Activated CD8-positive, alpha-beta memory T cell treated with anti-CD3 and anti-CD28 coated beads, Interleukin-2, amount 50 U/mL, for 48 hours (primary cell): ENCODE results near the gene CTNNBIP1.
"Not testable (repeated sequence)": the region's sequence is repeated elsewhere in the genome, so short reads cannot be mapped to it uniquely, and the experiment has no call there.

Source experiments
- DNase-seq: peaks from one replicate; pipeline ENCODE4 v3.0.0-alpha.2; 2020

The CTNNBIP1 gene

DNA sequence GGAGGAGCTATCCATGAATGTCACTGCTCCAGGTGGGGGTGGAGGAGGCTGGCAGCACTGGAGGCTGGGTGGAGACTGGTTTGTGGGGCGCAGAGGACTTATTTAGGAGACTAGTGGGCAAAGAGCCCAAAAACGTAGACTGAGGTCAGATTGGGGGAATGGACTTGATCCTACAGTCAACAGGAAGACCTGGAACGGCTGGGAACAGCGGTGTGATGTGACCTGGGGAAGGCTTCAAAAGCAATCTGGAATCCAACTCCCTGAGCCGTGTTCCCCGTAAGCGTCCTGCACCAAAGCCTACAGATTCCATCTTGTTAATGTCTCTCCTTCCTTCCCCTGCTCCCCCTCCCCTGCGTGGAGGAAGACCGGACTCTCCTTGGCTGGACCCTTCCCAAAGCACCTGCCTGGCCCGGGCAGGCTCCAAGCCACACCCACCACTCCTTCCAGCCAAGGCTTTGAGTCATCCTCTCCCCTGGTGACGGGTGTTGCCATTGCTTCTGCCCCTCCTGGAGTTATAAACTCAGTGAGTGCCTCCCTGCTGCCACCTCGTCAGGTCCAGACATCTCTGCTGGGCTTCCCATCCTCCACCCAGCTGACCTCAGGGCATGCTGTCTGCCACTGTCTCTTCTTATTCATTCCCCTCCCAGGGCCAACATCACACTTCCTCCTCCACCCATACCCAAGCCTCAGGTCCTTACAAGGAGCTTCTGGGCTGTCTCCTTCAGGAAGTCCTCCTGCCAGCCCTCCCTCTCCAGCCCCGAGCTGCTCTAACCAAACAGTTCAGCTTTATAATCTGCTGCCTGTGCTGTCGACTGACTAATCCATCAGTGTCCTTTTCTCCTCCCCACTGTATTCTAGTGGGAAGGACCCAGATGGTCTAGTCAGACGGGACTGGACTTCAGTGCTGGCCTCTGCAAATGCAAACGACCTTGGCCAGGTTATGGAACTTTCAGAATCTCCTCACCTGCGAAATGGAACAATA lies 84.7 kb downstream of the CTNNBIP1 start:
- no peak for DNase-seq

DNA sequence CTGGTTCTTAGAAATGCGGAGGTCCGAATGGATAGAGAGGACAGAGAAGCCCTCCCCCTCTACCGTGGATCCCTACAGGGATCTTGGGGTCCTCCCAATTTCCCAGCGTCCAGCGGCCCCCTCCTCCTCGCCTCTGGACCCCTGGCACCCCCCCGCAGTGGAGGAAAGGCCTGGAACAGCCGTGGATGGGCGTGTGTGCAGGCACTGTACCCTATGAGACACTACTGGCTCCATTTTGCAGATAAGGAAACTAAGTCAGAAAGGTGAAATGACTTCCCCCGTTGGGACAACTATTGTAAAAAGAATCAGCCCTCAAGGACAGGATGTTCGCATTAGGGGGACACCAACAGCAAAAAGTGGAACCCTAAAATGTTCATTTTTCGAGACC lies 85.4 kb downstream of the CTNNBIP1 start:
- DNase-seq, result no peak

DNA sequence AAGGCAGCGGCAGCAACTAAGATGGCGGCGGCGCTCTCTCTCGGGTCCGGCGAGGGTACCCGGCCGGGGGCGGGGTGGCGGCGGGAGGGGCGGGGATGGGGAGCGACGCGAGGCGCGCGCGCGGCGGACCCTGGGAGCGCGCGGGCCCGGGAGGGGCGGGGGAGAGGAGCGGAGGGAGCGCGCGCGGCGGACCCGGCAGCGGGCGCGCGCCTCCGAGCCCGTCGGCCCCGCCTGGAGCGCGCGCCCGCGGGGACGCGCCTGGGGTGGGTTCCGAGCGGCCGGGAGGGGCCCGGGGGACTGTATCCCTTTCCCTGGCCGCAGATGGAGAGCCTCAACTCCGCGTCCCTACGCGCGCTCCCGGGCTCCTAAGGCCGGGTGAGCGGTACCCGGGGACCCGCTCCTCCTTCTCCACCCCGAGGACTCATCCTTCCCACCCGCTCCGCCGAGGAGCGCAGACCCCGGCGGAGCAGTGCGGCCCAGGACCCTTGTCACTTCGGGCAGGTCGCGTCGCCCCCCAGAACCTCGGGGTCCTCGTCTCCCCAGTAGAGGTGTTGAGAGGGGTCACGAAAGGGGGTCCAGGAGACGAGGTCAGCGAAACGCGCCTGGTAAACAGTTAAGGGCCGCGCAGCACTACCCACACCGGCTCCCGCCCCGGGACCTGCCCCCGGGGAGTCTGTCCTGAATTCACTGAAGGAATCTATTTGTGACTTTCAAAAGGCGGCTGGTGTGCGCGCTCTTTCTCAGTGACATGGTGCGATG lies 85.9 kb downstream of the CTNNBIP1 start, which contains the start of gene CLSTN1:
TSS of gene CLSTN1 (minus strand) at position 23 of the 759 bp plus-strand sequence. CDS start 232 bp downstream, outside the sequence.
- peak; percentile 94 for DNase-seq

DNA sequence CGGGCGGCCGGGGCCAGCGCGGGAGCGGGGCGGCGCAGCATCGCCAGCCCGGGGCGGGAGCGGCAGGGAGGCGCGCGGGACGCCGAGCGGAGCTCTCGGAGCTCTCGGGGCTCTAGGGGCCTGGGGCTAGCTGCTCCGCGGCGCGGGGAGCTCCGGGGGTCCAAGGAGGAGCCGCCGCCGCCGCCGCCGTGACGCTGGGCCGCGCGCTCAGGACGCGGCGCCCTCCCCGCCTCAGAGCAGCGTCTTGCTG lies 86.5 kb downstream of the CTNNBIP1 start:
- no peak for DNase-seq

DNA sequence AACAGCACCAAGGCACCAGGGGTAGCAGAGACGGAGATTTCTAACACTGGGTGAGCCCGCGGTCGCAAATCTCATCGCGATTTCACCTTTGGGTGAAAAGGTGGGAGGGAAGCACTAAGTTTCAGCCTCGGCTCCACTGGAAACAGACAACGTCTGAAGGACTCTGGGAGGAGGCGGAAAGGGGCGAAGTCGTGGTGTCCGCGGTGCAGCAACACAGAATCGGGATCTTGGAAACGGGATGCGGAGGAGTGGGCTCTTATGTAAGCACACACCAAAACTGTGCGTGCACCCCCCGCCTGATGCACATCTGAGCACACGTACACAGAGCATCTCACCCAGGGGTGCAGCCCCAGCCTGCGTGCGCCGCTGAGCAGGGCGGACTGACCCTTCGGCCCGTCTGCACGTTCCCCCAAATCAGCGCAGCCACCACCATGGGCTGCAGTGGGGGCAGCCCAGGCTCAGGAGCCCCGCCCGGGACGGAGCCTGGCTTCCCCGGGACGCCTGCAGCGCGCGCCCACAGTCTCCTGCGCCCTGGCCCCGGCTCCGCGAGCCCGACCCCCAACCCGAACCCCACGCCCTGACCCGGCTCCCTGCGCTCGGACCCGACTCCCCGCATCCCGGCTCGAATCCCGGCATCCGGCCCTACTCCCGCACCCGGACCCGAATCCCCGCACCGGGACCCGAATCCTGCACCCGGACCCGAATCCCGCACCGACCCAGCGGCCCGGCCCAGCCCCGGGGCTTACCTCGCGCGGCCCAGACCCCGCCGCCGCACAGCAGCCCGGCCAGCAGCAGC lies 87.0 kb downstream of the CTNNBIP1 start:
- peak; percentile 64 for DNase-seq

DNA sequence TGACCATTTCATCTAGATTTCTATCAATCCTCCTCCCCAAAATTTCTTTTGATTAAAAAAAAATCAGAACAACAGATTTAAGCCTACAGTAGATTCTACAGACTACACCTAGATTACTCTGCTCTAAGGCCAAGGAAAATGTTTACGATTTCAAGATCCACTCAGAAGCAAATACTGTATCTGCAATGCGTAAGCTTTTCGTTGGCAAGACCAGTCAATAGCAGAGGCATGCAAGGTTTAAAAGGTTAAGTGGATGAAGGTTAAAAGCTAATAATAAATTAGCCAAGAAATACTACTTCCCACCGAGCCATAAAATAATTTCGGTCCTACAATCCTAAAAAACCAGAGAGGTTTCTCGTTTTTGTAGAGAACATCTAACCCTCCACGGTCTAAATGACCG lies 87.6 kb downstream of the CTNNBIP1 start:
- no peak for DNase-seq

DNA sequence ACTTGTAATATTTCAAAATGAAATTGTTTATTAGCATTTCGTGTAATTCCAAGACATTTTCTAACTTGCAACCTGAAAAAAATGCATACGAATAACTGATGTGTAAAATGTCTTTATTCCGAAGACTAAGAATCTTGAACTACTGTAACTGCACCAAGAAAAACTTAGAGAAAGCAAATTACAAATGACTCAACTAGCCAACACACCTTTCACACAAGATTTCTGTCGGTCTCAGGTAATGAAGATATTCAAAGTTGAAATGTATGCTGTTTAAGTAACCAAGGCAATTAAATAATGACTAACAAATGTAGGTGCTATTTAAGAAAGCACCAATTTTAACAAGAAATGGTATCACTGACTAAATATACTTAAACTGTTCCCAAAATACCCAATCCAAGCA lies 88.4 kb downstream of the CTNNBIP1 start:
- DNase-seq, result no peak

DNA sequence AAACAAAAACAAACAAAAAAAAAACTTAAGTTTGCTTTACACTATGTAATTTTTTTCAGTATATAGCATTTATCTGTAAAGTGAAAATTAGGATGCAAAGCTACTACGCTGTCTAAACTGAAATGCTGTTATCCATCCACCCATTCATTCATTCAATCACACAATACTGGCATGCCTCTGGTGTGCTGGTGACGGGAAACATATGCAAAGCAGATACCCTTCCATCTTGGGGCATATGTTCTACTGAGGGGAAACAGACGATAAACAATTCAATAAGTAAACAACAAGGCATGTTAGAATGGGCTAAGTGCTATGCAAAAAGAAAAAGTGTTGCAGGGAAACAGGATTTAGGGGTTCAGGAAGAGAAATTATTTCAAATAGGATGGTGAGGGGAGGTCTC lies 89.5 kb downstream of the CTNNBIP1 start:
- DNase-seq, result no peak

DNA sequence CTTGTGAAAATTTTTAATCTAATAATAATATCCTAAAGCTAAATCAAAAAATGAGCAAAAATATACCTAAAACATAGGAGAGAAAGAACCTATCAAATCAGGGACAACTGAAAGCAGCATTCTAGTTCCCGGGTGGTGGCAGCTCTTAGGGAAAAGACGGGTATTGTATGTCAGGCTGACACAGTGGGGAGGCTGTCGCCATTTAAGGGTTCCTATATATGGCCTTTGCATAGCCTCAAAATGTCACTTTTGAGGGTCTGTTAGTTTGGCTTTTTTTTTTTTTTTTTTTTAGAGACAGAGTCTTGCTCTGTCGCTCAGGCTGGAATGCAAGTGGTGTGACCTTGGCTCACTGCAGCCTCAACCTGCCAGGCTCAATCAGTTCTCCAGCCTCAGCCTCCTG lies 92.3 kb downstream of the CTNNBIP1 start:
- DNase-seq, result no peak

DNA sequence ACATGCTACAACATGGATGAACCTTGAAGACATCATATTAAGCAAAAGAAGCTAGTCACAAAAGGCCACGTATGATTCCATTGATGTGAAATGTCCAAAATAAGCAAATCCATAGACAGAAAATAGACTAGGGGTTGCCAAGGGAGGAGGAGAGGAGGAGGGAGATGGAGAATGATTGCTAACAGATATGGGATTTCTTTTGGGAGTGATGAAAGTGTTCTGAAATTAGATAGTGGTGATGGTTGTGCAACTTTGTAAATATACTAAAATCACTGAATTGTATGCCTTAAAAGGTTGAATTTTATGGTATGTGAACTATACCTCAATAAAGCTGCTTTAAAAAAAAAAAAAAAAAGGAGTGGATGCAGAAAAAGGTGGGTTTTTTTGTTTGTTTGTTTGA lies 93.9 kb downstream of the CTNNBIP1 start:
- no peak for DNase-seq

DNA sequence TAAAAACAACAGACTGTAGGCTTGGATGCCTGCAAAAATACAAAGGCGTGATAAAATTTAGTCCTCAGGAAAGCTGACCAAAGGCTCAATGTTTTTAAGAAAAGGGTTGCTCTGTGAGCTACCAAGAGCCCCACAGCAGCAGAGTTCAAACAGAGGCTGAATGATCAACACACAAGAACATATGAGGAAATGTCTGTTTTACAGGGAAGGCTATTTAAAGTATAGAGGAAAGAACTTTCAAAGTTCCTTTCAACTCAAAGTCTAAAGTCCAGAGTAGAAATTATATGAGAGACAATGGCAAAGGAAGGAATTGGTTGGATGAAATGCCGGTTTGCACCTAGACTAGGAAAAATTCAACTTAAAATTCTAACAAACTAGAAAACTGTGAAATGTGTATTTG lies 94.9 kb downstream of the CTNNBIP1 start:
- DNase-seq, result no peak

DNA sequence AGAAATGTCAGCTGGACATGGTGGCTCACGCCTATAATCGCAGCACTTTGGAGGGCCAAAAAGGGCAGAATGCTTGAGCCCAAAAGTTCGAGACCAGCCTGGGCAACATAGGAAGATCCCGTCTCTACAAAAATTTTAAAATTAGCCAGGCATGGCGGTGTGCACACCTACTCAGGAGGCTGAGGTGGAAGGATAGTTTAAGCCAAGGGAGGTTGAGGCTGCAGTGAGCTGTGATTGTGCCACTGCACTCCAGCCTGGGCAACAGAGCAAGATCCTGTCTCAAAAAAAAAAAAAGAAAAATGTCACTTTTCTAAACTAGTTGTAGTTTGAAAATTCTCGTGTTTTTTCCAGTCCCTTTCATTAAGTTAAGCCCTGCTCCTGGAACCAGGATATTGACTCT lies 95.5 kb downstream of the CTNNBIP1 start:
- DNase-seq, result no peak

DNA sequence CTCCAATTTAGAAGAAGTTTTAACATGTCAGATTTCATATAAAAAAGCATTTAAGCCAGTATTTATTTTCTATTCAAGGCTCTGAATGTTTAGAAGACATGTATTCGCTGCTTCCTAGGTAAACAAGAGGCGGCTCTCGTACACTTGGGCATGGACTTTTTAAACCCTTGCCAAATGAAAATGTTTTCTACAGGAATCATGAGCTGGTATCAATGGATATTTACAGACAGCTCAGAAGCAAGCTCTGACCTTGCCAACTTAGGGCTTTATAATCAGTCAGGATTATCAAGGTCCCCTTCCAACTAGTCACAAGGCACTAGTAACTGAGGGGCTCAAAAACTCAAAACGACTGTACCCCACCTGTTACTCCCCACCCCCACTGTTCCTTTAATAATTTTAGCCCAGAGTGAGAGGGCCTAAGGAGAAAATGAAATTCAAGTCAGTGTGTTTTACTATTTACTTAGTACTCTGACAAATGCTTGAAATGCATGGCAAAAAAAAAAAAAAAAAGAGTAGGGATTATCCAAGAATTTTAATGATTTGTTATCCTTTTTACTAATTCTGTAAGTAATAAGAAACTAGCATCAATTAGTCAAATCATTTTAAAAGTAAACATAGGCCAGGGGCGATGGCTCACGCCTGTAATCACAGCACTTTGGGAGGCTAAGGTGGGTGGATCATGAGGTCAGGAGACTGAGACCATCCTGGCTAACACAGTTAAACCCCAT lies 98.7 kb downstream of the CTNNBIP1 start:
- no peak for DNase-seq

DNA sequence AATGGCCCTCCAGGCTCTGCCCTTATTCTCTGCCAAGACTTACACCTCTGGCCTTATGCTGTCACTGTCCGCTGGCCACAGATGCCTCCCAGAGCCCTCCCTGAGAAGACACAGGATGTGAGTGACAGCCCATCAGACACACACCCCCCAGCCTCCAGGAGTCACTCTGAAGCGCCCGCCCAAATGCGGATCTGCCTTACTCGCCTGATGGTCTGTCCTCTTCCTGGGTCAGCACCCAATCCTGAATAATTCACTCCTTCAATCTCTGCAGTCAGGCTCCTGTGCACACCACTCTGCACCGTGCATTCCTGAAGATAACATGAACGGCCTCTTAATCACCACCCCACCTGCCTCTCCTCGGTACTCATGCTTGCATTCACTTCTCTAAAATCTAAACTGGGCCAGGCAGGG lies 101.0 kb downstream of the CTNNBIP1 start:
- no peak for DNase-seq

DNA sequence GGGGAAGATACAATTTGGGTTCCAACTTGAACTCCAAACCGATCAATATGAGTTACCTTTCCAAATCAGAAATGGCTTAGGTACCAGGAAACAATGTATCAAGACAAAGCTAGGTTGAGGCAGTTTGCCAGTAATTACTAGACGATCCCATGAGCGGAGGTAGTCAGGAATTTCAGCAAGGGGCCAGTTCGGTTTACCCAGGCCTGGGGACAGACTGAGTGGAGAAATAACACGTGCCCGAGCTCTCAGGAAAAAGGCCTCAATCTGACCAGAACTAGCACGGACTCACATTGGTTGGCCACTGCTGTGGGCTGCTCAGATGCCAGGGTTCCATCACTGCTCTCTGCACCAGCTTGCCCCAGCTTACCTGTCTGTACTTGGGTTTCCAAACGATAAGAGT lies 101.6 kb downstream of the CTNNBIP1 start:
- no peak for DNase-seq

DNA sequence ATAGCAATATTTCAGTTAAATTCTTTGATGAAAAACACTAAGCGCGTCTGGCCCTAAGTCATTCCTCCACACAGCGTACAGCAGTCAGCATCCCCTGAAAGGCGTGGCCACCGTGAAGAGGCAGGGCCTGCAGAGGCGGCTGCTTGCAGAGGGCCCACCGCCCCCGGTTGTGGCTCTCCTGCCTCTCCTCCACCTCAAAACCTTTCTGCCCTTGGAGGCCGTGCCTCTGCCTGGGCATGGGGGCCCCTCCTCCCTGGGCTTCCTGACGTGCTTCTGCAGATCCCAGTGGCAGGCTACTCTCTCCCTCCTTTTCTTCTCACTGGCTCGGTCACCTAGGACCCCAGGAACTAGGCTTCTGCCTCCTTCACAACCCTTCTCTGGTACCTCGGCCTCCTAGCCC lies 102.5 kb downstream of the CTNNBIP1 start:
- no peak for DNase-seq

DNA sequence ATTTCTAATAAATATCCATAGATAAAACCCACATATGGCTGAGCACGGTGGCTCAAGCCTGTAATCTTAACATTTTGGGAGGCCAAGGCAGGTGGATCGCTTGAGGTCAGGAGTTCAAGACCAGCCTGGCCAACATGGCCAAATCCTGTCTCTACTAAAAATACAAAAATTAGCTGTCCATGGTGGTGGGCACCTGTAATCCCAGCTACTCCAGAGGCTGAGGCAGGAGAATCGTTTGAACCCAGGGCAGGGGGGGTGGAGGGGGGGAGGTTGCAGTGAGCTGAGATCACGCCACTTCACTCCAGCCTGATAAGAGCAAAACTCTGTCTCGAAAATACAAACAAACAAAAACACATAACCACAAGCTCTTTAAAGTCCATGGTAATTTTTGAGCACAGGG lies 104.1 kb downstream of the CTNNBIP1 start:
- not testable (repeated sequence) for DNase-seq

DNA sequence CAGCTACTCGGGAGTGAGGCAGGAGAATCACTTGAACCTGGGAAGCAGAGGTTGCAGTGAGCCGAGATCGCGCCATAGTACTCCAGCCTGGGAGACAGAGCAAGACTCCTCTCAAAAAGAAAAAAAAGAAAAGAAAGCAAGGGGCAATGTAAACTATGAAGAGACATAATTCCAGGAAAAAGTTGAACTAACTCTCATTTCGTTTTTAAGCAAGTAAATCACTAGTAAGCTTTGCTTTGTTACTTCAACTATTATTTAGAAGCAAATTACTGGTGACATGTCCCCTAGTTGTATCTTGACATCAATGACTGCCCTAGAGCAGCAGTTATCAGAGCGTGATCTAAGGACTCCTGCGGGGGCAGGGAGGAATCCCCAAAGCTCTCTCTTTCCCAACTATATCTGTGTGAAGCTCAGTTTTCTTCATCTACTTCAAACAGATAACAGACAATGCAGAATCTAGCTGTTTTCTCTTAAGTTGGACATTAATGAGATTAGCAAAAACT lies 105.0 kb downstream of the CTNNBIP1 start:
- no peak for DNase-seq

DNA sequence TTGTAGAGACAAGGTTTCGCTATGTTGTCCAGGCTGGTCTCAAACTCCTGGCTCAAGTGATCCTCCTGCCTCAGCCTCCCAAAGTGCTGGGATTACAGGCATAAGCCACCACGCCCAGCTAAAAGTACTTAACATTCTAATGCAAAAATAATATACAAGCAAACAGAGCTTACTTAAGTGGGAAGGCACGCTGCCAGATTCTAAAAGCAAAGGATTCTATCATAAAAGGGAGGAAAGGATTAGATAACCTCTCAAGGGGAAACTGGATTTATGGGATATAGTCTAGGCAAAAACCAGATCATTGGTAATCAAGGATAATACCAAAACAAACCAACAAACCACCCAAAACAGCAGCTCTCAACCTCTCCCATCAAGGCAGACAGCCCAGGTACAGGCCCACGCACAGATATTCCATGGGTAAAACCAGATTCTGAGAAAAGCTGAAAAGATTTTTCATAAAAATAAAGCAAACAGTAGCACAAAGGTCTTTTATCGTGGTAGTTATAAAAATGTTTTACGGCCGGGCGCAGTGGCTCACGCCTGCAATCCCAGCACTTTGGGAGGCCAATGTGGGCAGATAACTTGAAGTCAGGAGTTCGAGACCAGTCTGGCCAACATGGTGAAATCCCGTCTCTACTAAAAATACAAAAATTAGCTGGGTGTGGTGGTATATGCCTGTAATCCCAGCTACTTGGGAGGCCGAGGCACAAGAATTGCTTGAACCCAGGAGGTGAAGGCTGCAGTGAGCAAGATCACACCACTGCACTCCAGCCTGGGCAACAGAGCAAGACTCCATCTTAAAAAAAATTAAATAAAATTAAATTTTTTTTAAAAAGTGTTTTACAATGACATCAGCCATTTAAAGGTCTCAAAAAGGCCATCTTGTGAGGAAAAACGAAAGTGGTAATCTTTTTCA lies 106.8 kb downstream of the CTNNBIP1 start:
- DNase-seq, result not testable (repeated sequence)

DNA sequence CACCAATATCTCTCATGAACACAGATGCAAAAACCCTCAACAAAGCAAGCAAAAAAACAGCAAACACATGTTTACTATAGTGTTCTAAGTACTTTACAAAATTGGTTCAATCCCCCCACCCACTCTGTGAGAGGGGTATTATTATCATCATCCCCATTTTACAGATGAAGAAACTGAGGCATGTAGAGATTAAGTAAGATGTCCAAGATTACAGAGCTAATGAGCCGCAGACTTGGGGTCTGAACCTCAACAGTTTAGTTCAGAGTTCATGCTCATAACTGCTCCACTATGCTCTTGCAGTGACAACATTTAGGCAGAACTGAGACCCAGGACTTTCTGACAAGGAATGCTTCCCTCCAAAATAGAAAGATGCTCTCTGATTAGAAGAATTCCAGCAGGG lies 108.2 kb downstream of the CTNNBIP1 start:
- no peak for DNase-seq
